K562 (cell line): ENCODE measurements around the gene ATP6V0D1. TPM values are rescaled to one million over a fixed set of nuclear protein-coding genes. Genes with fewer than 3 reads are reported as not detected.
A peak's percentile ranks its signal among the peaks of the same experiment; 100 is the strongest.

Experiments used
- CHCHD3 ChIP-seq: fragments of 250-450 bp; sonication (Bioruptor Pico); IDR thresholded peaks from 2 replicates; pipeline ENCODE4 v2.1.2; 2022; ENCODE audit warnings: mild to moderate bottlenecking
- GATAD2B ChIP-seq: fragments of 450-650 bp; IDR thresholded peaks from 2 replicates; pipeline ENCODE4 v1.6.1; 2017; ENCODE audit warnings: mild to moderate bottlenecking, borderline replicate concordance
- HNRNPUL1 ChIP-seq: fragments of 200-400 bp; formaldehyde crosslinking; IDR thresholded peaks from 2 replicates; pipeline ENCODE4 v1.6.1; 2017; ENCODE audit warnings: low read length
- NRF1 ChIP-seq, 2 experiments: fragments of 450-650 bp; IDR thresholded peaks in 1 of 2; conservative IDR thresholded peaks in 1 of 2; 2 replicates each; pipeline ENCODE4 v1.6.1; 2014; ENCODE audit warnings: mild to moderate bottlenecking in 2 of 2
- SMARCA5 ChIP-seq: fragments of 450-650 bp; IDR thresholded peaks from 2 replicates; pipeline ENCODE4 v1.6.1; 2016
- ZNF444 ChIP-seq: fragments of 250-450 bp; sonication (Bioruptor Pico); IDR thresholded peaks from 2 replicates; pipeline ENCODE4 v1.4.0; 2020; ENCODE audit warnings: mild to moderate bottlenecking, moderate library complexity
- ZNF696 ChIP-seq: fragments of 250-450 bp; sonication (Bioruptor Pico); conservative IDR thresholded peaks from 2 replicates; pipeline ENCODE4 v1.4.0; 2020; ENCODE audit warnings: mild to moderate bottlenecking, moderate library complexity
- ZNF76 ChIP-seq: fragments of 250-450 bp; sonication (Bioruptor Pico); IDR thresholded peaks from 2 replicates; pipeline ENCODE4 v1.4.0; 2020; ENCODE audit warnings: mild to moderate bottlenecking, moderate library complexity, borderline replicate concordance
- polyA plus RNA-seq, 8 experiments: library from polyadenylated mRNA; depleted of rRNA in 4 of 8; stranded (reverse) in 5 of 8; unstranded in 3 of 8; fragments of >200 nt; fragmentation: Nextera tagmentation in 2 of 8; fragmentation: Illumina TruSeq in 1 of 8; extraction: Ambion mirVana in 2 of 8; extraction: Trizol in 1 of 8; gene quantifications; 2 replicates each; pipeline versions ENCODE4 v1.2.1 to v1.2.3, GENCODE V29; 2011 to 2014; ENCODE audit warnings: inconsistent platforms in 1 of 8, missing spikeins in 1 of 8
- total RNA-seq, 7 experiments: library from RNA; depleted of rRNA in 6 of 7; stranded (reverse); fragments of >200 nt in 6 of 7; fragmentation: Illumina TruSeq in 2 of 7; extraction: Trizol in 2 of 7; gene quantifications; 2 replicates each; pipeline versions ENCODE4 v1.2.1 to v1.2.3, GENCODE V29; 2011 to 2021; ENCODE audit warnings: low replicate concordance in 1 of 7
- TF ChIP-seq, protein P1 (sequence below): sonication (generic); formaldehyde crosslinking; IDR thresholded peaks from 2 replicates; pipeline ENCODE4 v1.8.0; 2022; ENCODE audit warnings: mild to moderate bottlenecking, missing genetic modification reagents
- TF ChIP-seq, protein P2 (sequence below), 2 experiments: IDR thresholded peaks in 1 of 2; conservative IDR thresholded peaks in 1 of 2; 2 replicates each; pipeline ENCODE4 v1.6.1; 2016; ENCODE audit warnings: low read depth in 2 of 2, mild to moderate bottlenecking in 1 of 2, missing compliant biosample characterization in 1 of 2, missing genetic modification characterization in 1 of 2, moderate library complexity in 1 of 2
- TF ChIP-seq, protein P3 (sequence below): fragments of 250-450 bp; sonication (Bioruptor Pico); IDR thresholded peaks from 2 replicates; pipeline ENCODE4 v1.5.0; 2022; ENCODE audit warnings: mild to moderate bottlenecking
- TF ChIP-seq, protein P4 (sequence below), 2 experiments: fragments of 450-650 bp; IDR thresholded peaks; 2 replicates each; pipeline ENCODE4 v1.6.1; 2018; ENCODE audit warnings: mild to moderate bottlenecking in 2 of 2, low read depth in 1 of 2; ENCODE audit not compliant: partially characterized antibody in 2 of 2

The ATP6V0D1 gene
- total and polyA plus RNA-seq, 9 of the 15 experiments (the other 6 are each of a cell fraction or from before 2014, with no cell fraction given): 23.2 to 69.7 (median 45.6) TPM

DNA sequence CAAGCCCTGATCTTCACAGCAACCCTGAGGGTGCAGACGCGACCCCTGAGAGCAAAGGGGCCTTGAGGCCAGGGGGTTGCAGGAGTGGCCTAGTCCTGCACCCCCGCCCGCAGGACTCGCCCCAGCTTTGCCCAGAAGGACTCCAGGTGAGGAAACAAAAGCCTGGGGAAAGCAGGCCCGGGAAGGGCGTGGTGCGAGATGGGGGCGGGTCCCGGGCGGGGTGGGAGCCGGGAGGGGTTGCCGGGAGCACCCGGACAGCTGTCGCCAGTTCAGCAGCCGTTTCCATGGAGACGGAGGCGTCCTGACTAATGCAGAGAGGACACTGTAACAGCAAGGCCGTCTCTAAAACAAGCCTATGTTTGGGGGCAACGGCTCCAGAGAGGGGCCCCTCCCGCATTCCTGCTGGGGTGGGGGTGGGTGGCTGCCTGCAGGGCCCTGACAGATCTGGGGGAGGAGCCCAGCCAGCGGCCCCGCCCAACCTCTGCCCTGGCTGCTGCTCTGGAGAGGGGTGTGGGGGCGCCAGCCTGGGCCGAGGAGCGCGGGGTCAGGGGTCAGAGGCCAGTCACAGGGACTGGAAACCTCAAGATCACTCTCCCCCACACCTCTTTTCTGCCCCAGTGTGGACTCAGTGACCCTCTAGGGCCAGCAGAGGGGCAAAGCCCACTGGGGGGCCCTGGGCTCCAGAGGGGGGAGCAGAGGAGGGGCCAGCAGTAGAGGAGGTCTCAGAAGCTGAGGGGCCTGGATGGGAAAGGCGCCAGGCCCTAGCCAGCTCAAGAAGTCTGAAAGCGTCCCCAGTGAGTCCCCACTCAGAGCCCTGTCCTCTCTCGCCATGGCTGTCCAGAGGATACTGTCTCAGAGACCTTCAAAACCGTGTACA lies 84.6 kb downstream of the ATP6V0D1 start (continued):
- TF ChIP-seq, protein P1, sequence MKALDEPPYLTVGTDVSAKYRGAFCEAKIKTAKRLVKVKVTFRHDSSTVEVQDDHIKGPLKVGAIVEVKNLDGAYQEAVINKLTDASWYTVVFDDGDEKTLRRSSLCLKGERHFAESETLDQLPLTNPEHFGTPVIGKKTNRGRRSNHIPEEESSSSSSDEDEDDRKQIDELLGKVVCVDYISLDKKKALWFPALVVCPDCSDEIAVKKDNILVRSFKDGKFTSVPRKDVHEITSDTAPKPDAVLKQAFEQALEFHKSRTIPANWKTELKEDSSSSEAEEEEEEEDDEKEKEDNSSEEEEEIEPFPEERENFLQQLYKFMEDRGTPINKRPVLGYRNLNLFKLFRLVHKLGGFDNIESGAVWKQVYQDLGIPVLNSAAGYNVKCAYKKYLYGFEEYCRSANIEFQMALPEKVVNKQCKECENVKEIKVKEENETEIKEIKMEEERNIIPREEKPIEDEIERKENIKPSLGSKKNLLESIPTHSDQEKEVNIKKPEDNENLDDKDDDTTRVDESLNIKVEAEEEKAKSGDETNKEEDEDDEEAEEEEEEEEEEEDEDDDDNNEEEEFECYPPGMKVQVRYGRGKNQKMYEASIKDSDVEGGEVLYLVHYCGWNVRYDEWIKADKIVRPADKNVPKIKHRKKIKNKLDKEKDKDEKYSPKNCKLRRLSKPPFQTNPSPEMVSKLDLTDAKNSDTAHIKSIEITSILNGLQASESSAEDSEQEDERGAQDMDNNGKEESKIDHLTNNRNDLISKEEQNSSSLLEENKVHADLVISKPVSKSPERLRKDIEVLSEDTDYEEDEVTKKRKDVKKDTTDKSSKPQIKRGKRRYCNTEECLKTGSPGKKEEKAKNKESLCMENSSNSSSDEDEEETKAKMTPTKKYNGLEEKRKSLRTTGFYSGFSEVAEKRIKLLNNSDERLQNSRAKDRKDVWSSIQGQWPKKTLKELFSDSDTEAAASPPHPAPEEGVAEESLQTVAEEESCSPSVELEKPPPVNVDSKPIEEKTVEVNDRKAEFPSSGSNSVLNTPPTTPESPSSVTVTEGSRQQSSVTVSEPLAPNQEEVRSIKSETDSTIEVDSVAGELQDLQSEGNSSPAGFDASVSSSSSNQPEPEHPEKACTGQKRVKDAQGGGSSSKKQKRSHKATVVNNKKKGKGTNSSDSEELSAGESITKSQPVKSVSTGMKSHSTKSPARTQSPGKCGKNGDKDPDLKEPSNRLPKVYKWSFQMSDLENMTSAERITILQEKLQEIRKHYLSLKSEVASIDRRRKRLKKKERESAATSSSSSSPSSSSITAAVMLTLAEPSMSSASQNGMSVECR (CRISPR knock-in tag): peak; percentile 81; the same call in 1 of the 2 replicates
- TF ChIP-seq, protein P2, sequence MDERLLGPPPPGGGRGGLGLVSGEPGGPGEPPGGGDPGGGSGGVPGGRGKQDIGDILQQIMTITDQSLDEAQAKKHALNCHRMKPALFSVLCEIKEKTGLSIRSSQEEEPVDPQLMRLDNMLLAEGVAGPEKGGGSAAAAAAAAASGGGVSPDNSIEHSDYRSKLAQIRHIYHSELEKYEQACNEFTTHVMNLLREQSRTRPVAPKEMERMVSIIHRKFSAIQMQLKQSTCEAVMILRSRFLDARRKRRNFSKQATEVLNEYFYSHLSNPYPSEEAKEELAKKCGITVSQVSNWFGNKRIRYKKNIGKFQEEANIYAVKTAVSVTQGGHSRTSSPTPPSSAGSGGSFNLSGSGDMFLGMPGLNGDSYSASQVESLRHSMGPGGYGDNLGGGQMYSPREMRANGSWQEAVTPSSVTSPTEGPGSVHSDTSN (CRISPR knock-in tag; IDR thresholded peaks at IDR 0.05; ENCODE audit: low read depth): no peak
- TF ChIP-seq, protein P2 (tag; conservative IDR thresholded peaks at IDR 0.05; ENCODE audit: low read depth): no peak
- TF ChIP-seq ZNF444 (CRISPR knock-in tag) (no peak), ZNF76 (CRISPR knock-in tag) (no peak), HNRNPUL1 (no peak), ZNF696 (CRISPR knock-in tag) (no peak), SMARCA5 (no peak), NRF1 (conservative IDR thresholded peaks at IDR 0.05 in 1 of 2, IDR thresholded peaks at IDR 0.05 in 1 of 2) (0 out of 4 replicates have a peak, but pooled peaks have one; percentile 10 to 17), GATAD2B (no peak; the same call in 1 of the 2 replicates), CHCHD3 (CRISPR knock-in tag) (no peak)
- TF ChIP-seq, protein P3, sequence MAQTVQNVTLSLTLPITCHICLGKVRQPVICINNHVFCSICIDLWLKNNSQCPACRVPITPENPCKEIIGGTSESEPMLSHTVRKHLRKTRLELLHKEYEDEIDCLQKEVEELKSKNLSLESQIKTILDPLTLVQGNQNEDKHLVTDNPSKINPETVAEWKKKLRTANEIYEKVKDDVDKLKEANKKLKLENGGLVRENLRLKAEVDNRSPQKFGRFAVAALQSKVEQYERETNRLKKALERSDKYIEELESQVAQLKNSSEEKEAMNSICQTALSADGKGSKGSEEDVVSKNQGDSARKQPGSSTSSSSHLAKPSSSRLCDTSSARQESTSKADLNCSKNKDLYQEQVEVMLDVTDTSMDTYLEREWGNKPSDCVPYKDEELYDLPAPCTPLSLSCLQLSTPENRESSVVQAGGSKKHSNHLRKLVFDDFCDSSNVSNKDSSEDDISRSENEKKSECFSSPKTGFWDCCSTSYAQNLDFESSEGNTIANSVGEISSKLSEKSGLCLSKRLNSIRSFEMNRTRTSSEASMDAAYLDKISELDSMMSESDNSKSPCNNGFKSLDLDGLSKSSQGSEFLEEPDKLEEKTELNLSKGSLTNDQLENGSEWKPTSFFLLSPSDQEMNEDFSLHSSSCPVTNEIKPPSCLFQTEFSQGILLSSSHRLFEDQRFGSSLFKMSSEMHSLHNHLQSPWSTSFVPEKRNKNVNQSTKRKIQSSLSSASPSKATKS (CRISPR knock-in tag): no peak
- TF ChIP-seq, protein P4, sequence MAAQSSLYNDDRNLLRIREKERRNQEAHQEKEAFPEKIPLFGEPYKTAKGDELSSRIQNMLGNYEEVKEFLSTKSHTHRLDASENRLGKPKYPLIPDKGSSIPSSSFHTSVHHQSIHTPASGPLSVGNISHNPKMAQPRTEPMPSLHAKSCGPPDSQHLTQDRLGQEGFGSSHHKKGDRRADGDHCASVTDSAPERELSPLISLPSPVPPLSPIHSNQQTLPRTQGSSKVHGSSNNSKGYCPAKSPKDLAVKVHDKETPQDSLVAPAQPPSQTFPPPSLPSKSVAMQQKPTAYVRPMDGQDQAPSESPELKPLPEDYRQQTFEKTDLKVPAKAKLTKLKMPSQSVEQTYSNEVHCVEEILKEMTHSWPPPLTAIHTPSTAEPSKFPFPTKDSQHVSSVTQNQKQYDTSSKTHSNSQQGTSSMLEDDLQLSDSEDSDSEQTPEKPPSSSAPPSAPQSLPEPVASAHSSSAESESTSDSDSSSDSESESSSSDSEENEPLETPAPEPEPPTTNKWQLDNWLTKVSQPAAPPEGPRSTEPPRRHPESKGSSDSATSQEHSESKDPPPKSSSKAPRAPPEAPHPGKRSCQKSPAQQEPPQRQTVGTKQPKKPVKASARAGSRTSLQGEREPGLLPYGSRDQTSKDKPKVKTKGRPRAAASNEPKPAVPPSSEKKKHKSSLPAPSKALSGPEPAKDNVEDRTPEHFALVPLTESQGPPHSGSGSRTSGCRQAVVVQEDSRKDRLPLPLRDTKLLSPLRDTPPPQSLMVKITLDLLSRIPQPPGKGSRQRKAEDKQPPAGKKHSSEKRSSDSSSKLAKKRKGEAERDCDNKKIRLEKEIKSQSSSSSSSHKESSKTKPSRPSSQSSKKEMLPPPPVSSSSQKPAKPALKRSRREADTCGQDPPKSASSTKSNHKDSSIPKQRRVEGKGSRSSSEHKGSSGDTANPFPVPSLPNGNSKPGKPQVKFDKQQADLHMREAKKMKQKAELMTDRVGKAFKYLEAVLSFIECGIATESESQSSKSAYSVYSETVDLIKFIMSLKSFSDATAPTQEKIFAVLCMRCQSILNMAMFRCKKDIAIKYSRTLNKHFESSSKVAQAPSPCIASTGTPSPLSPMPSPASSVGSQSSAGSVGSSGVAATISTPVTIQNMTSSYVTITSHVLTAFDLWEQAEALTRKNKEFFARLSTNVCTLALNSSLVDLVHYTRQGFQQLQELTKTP (IDR thresholded peaks at IDR 0.05; ENCODE audit: low read depth in 1 of 2, partially characterized antibody in 2 of 2): no peak
